Activated naive CD8-positive, alpha-beta T cell treated with anti-CD3 and anti-CD28 coated beads, Interleukin-2, amount 50 U/mL, for 24 hours (primary cell): ENCODE results near the gene CRYGN.

Source experiments
- ATAC-seq: fragments of 150-1000 bp; cut with Tn5 transposase; one replicate; pipeline ENCODE4 v1.10.0; 2021
- DNase-seq: peaks from one replicate; pipeline ENCODE4 v3.0.0; 2021
- H3K27ac Mint-ChIP-seq: one replicate; pipeline ENCODE4 v1.8.0; 2021; ENCODE audit warnings: mild to moderate bottlenecking, mixed read lengths
- H3K27me3 Mint-ChIP-seq: one replicate; pipeline ENCODE4 v1.8.0; 2021; ENCODE audit warnings: mixed read lengths
- H3K36me3 Mint-ChIP-seq: one replicate; pipeline ENCODE4 v1.8.0; 2021; ENCODE audit warnings: low read depth, mixed read lengths
- H3K4me1 Mint-ChIP-seq: one replicate; pipeline ENCODE4 v1.8.0; 2021; ENCODE audit warnings: mixed read lengths
- H3K4me3 Mint-ChIP-seq: one replicate; pipeline ENCODE4 v1.8.0; 2021; ENCODE audit warnings: mild to moderate bottlenecking, moderate library complexity, mixed read lengths
- H3K9me3 Mint-ChIP-seq: one replicate; pipeline ENCODE4 v1.8.0; 2021; ENCODE audit warnings: mixed read lengths

The CRYGN gene

DNA sequence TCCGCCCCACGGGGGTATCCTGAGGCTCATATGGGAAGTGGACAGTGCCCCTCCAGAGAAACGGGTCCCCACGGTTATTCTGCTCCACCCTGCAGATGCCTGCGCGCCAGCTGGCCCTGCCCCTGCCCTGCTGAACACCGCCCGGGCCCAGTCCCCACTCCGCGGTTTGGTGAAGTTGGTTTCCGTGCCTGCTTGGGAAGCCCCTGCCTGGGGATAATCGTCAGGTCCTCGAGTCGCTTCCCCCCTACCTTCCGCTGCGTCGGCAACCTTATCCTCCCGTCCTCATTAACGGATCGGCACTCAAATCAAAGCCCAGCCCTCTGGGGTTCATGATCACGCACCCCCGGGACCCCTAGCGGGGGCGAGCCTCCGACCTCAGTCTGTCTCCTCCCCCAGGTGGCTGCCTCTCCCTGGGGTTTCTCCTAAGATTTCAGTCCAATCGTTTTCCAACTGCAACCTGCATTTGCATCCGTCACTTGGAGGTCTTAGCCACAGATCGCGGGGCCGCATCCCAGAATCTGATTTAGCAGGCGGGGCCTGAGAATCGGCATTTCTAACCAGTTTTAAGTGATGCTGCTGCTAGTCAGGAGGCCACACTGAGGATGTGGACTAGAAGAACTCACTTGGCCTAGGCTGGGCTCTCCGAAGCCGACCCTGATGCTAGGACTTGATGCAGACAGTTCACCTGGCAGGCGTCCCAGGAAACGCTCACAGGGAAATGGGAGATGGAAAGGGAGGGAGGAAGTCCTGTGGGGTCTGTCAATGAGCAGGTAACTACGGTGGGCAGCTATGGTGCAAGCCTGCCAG is 57.7 kb downstream of the CRYGN start:
- peaks cover 24% of the 10 kb centered on the region for H3K27me3 Mint-ChIP-seq
- peak overlapping the region; percentile 60 for H3K4me3 Mint-ChIP-seq
- DNase-seq (peak; percentile 16), ATAC-seq (peak; percentile 25)
- H3K9me3 Mint-ChIP-seq, result no peaks in the 10 kb centered on the region
- H3K36me3 Mint-ChIP-seq, result peaks cover 3% of the 10 kb centered on the region
- no peak overlapping the region for H3K27ac Mint-ChIP-seq
- H3K4me1 Mint-ChIP-seq, result peaks cover 10% of the 10 kb centered on the region

DNA sequence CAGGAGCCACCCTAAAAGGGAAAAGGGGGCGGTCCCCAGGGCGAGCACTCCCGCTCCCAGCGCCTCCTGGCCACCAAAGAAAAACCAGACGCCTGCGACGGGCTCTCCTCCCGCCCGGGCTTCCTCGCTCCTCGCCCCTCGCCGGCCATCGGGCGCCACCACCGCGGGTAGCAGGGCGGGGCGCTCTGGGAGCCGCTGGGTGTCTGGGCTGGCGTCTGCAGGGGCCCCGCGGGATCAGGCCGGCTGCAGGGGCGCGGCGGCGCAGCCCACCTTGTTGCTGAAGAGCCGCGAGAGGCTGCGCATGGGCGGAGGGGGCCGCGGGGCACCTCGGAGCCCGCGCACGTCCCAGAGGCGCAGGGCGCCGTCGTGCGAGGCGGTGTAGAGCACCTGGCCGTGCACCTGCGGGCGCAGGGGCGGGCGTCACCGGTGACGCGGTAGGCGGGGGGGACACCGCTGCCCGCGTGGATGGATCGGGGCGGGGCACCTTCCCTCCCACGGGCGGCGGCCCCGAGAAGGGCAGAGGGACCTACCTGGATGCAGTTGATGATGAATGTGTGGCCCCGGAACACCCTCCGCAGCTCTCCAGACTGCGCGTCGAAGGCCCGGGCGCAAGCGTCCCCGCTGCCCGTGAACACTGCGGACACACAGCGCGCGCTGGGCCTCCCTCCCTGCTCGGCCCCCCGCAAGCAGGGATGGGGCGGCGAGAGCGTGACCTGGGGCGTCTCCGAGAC is 58.4 kb downstream of the CRYGN start:
- DNase-seq, result peak; percentile 22

DNA sequence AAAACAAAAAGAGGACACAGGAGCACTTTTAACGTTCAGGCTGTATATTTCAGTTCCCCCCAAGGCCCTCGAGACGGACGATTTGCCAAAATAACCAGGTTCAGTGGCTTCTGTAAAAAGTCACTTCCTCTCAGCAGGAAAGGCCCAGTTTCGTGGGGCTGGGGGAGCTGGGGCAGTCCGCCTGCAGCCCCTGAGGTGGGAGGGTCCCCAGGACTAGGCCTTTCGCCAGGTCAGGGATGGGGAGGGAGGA is 58.9 kb downstream of the CRYGN start:
- peaks cover 21% of the 10 kb centered on the region for H3K27me3 Mint-ChIP-seq
- H3K4me3 Mint-ChIP-seq, result peak overlapping the region; percentile 8
- ATAC-seq (no peak), DNase-seq (no peak)
- H3K9me3 Mint-ChIP-seq, result no peaks in the 10 kb centered on the region
- H3K4me1 Mint-ChIP-seq, result peaks cover 10% of the 10 kb centered on the region
- no peak overlapping the region for H3K27ac Mint-ChIP-seq
- peaks cover 3% of the 10 kb centered on the region for H3K36me3 Mint-ChIP-seq

More for the DNA sequence above, 58.4 kb downstream of the CRYGN start:
- Mint-ChIP-seq H3K9me3 (no peaks in the 10 kb centered on the region), H3K4me1 (peaks cover 10% of the 10 kb centered on the region), H3K36me3 (peaks cover 3% of the 10 kb centered on the region), H3K27ac (no peak overlapping the region), H3K27me3 (peaks cover 21% of the 10 kb centered on the region), H3K4me3 (peak overlapping the region; percentile 60)
- peak; percentile 30 for ATAC-seq

DNA sequence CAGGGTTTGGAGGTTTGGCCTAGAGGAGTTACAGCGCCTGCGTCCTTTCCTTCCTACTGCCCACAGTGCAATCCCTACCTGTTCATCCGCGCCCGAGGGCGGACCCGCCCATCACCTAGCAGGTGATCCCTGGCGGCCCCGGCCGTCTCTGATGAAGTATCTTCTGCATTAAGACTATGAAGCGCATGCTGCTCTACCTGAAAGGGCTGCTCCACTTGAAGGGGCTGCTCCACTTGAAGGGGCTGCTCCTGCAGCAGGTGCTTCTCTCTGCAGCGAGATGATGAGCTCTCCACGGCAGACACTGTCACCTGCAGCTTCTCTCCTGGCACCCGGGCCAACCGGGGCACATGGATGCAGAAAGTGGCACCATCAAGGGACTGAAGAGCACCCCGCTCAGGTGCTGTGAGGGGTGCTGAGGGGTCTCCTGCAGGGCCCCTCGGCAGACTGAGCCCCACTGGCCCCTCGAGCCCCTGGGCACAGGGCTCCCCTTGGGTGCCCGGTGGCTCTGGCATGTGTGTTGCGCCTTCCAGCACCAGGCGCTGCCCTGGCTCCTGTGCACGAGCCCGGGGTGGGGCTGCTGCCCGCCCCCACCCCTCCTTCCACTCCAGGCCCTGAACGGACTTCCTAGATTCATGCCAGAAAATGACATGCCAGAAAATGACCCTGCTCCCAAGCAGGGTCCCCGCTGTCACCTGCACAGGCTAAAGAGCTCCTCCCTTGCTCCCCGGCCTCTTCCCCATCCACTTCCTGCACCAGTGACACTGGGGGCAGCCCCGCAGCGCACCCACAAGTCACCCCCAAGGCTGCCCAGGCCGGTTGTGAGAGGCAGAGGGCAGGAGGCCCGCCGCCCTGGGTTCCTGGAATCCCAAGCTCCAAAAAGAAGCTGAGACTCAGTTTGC is 59.5 kb downstream of the CRYGN start:
- Mint-ChIP-seq H3K36me3 (peaks cover 4% of the 10 kb centered on the region), H3K4me1 (peaks cover 10% of the 10 kb centered on the region), H3K27me3 (peaks cover 21% of the 10 kb centered on the region), H3K27ac (no peak overlapping the region), H3K4me3 (peak overlapping the region; percentile 8), H3K9me3 (no peaks in the 10 kb centered on the region)
- DNase-seq (no peak), ATAC-seq (no peak)

DNA sequence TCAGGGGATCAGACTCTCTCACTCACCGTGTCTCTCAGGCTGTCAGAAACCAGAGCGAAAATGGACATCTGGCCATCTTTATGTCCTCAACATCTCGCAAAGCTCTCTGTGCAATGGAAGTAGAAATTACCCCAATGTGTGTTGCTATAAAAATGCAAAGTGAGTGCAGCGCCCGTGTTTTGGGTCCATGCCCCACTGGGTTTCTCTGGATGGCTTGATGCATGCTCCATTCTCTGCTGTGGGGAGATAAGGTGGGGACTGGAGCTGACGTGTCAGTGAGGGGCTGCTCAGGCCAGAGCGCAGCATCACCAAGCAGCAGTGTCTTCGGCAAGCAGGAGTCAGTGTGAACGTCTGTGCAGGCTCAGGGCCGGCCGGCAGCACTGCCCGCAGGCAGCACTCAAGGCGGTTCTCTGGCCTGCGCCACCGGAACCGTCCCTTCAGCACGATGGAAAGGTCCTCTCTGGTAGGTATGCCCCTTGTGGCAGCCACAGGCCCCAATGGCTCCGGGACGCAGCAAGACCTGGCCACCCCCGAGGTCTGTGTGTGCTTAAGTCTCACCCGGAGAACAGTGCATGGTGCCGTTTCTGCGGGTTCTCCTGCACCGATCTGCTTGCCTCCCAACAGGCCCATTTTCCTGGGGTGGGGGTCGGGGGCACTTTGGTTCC is 60.3 kb downstream of the CRYGN start:
- ATAC-seq, result no peak
- Mint-ChIP-seq H3K9me3 (no peaks in the 10 kb centered on the region), H3K27me3 (peaks cover 19% of the 10 kb centered on the region), H3K36me3 (peaks cover 7% of the 10 kb centered on the region), H3K4me1 (peaks cover 10% of the 10 kb centered on the region), H3K27ac (peak overlapping the region; percentile 29), H3K4me3 (no peak overlapping the region)
- no peak for DNase-seq

DNA sequence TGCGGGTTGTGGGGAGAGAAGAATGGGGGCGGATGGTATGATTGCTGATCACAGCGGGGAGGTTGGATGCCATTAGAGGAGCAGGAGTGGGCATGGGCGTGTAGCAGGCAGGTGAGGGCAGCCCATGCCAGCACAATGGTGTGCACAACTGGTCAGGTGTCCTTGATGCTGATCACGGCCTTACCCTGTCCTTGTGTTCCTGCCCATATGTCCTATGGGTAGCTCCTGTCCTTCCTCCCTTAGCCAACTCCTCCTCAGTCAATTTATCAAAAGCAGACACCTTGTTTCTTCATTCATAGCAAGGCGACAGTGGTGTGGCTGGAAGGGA is 60.8 kb downstream of the CRYGN start:
- Mint-ChIP-seq H3K36me3 (peaks cover 7% of the 10 kb centered on the region), H3K4me3 (no peak overlapping the region), H3K27ac (no peak overlapping the region), H3K4me1 (peaks cover 10% of the 10 kb centered on the region), H3K9me3 (no peaks in the 10 kb centered on the region), H3K27me3 (peaks cover 15% of the 10 kb centered on the region)
- no peak for DNase-seq
- no peak for ATAC-seq
